Stimulated activated CD4-positive, alpha-beta T cell treated with anti-CD3 and anti-CD28 coated beads, Interleukin-1b, Interleukin-23, amount 100 ng/mL, for 24 hours (primary cell): ENCODE results near the gene ZNF726.
"Not testable (repeated sequence)": the region's sequence is repeated elsewhere in the genome, so short reads cannot be mapped to it uniquely, and the experiment has no call there.

Source experiments
- DNase-seq, 4 experiments: peaks; one replicate each; pipeline ENCODE4 v3.0.0-alpha.2; 2020; ENCODE audit warnings: low read depth in 4 of 4, low spot score in 1 of 4

The ZNF726 gene

GRCh38 chr19:23943411-23943810, 28.7 kb downstream of the ZNF726 start:
- no peak for DNase-seq

DNA sequence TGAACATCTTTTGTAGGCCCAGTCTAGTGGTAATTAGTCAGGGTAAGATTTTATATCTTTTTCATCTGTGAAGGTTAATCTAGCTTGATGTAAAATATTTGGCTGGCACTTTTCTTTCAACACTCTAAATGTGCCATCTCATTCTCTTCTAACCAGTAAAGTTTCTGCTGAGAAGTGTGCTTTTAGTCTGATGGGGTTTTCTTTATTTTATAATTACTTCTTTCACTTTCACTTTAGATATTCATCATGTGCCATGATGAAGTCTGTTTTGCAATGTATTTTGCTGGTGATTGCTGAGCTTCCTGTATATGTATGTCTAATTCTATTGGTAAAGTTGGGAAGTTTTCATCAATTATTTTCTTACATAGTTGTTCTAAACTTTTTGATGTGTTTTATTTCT, 31.9 kb downstream of the ZNF726 start:
- DNase-seq: no peak

GRCh38 chr19:23949611-23950010, 34.9 kb downstream of the ZNF726 start:
- no peak for DNase-seq

DNA sequence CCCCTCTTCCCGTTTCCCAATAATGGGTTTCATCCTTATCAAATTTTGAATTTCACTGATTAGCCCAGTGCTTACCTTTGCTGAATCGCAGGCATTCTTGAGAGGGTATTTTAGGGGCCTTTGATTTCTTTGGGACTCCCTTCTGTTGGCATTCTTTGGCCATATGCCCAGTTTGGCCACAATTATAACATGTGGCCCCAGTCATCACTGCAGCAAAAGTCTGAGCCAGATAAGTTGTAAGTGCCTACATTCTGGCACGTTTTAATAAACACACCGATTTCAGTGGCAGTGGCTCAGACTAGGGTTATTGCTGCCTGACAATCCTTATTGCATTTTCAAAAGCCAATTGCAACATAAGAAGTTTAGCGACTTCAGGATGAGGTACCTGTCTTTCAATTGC, 41.4 kb downstream of the ZNF726 start:
- no peak for DNase-seq

GRCh38 chr19:23957660-23958281, 43.1 kb downstream of the ZNF726 start:
- no peak for DNase-seq

DNA sequence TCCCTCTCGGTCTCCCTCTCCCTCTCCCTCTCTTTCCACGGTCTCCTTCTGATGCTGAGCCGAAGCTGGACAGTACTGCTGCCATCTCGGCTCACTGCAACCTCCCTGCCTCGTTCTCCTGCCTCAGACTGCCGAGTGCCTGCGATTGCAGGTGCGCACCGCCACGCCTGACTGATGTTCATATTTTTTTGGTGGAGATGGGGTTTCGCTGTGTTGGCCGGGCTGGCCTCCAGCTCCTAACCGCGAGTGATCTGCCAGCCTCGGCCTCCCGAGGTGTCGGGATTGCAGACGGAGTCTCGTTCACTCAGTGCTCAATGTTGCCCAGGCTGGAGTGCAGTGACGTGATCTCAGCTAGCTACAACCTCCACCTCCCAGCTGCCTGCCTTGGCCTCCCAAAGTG, 48.7 kb downstream of the ZNF726 start:
- DNase-seq: not testable (repeated sequence)

DNA sequence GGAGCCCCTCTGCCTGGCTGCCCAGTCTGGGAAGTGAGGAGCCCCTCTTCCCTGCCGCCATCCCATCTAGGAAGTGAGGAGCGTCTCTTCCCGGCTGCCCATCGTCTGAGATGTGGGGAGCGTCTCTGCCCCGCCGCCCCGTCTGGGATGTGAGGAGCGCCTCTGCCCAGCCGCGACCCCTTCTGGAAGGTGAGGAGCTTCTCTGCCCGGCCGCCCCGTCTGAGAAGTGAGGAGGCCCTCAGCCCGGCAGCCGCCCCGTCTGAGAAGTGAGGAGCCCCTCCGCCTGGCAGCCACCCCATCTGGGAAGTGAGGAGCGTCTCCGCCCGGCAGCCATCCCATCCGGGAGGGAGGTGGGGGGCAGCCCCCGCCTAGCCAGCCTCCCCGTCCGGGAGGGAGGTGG, 49.2 kb downstream of the ZNF726 start:
- DNase-seq: not testable (repeated sequence)

DNA sequence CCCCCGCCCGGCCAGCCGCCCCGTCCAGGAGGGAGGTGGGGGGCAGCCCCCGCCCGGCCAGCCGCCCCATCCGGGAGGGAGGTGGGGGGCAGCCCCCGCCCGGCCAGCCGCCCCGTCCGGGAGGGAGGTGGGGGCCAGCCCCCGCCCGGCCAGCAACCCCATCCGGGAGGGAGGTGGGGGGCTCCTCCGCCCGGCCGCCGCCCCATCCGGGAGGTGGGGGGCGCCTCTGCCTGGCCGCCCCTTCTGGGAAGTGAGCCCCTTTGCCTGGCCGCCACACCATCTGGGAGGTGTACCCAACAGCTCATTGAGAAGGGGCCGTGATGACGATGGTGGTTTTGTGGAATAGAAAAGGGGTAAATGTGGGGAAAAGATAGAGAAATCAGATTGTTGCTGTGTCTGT, 49.6 kb downstream of the ZNF726 start:
- DNase-seq: not testable (repeated sequence)

- no peak for DNase-seq
These were observed 54.9 kb downstream of the ZNF726 start for GRCh38 chr19:23969630-23970029.

- DNase-seq: no peak
These were observed 56.9 kb downstream of the ZNF726 start for GRCh38 chr19:23971598-23971997.

GRCh38 chr19:23972161-23972560, 57.5 kb downstream of the ZNF726 start:
- DNase-seq: no peak

DNA sequence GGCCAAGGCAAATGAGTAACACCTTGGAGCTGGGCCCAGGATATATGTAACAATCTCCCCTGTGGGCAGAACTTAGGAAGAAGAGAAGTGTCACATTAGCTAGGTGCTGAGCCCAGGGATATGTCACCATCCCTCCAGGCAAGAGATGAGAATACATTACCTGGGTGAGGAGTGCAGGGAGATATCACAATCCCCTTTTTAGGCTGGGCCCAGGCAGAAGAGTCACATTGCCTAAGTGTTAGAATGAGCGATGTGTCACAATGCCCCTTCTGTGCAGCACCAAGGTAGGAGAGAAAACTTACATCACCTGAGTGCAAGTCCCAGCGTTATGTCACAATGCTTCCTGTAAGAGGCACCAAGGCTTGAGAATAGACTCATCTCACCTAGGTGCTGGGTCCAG, 60.3 kb downstream of the ZNF726 start:
- DNase-seq: no peak

DNA sequence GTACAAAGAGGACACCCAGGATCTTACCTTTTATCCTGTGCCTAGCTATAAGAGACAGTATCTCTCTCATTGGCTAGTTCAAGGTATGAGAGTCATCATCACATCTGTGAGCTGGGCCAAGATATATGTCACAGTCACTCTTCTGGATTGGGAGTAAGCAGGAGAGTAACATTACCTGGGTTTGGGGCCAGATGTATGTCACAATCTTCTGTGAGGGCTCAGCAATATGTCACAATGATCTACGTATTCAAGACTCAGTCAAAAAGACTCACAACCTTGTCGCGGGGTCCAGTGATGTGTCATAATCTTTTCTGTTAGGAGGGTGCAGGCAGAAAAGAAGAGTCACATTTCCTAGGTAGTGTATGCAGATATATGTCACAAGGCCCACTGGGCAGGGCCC, 61.9 kb downstream of the ZNF726 start:
- not testable (repeated sequence) for DNase-seq

- not testable (repeated sequence) for DNase-seq
These were observed 62.6 kb downstream of the ZNF726 start for GRCh38 chr19:23977256-23977655.

DNA sequence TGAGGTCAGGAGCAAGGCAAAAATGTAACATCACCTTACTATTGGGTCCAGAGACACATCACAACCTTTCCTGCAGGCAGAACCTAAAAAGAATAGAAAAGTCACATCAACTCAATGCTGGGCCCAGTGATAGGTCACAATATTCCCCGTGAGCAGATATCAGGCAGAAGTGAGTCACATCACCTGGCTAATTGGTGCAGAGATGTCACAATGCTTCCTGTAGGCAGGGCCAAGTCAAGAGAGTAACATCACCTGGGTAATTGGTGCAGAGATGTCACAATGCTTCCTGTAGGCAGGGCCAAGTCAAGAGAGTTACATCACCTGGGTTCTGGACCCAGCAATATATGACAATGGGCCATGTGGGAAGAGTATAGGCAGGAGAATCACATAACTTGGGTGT, 63.4 kb downstream of the ZNF726 start:
- no peak for DNase-seq

DNA sequence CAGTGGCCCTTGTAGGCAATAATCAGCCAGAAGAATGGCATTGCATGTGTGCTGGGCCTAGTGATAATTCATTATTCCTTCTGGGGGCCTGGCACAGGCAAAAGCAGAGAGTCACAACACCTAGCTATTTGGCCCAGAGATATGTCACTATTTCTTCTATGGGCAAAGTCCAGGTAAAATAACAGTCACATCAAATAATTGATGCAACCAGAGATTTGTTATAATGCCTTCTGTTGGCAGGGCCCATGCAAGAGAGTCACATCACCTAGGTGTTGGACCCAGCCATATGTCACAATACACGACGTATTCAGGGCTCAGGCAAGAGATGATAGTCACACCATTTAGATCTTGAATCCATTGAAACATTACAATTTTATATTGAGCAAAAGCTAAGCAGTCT, 66.1 kb downstream of the ZNF726 start:
- no peak for DNase-seq

DNA sequence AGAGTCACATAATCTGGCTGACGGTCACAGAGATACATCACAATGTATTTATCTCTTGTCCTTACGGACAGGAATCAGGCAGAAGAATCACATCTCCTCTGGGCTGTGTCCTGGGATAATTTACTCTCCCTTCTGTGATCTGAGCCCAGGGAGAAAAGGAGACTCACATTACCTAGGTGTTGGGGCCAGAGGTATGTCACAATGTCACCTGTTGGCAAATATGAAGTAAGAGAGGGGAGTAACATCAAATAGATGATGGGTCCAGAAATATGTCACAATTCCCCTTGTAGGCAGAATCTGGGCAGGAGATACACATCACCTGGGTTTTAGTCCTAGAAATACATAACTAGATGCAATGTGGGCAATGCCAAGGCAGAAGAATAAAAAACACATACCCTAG, 67.2 kb downstream of the ZNF726 start:
- DNase-seq: no peak

- DNase-seq: no peak
These were observed 68.7 kb downstream of the ZNF726 start for GRCh38 chr19:23983406-23983805.
